HG03196 (cell line): ENCODE data around the gene ACOT7.
"Not testable (repeated sequence)": the region's sequence is repeated elsewhere in the genome, so short reads cannot be mapped to it uniquely, and the experiment has no call there.

Source experiments
- ATAC-seq: cut with Tn5 transposase; IDR thresholded peaks from one replicate; pipeline ENCODE4 v1.9.1; 2021; ENCODE audit not compliant: unreplicated experiment

The ACOT7 gene

DNA sequence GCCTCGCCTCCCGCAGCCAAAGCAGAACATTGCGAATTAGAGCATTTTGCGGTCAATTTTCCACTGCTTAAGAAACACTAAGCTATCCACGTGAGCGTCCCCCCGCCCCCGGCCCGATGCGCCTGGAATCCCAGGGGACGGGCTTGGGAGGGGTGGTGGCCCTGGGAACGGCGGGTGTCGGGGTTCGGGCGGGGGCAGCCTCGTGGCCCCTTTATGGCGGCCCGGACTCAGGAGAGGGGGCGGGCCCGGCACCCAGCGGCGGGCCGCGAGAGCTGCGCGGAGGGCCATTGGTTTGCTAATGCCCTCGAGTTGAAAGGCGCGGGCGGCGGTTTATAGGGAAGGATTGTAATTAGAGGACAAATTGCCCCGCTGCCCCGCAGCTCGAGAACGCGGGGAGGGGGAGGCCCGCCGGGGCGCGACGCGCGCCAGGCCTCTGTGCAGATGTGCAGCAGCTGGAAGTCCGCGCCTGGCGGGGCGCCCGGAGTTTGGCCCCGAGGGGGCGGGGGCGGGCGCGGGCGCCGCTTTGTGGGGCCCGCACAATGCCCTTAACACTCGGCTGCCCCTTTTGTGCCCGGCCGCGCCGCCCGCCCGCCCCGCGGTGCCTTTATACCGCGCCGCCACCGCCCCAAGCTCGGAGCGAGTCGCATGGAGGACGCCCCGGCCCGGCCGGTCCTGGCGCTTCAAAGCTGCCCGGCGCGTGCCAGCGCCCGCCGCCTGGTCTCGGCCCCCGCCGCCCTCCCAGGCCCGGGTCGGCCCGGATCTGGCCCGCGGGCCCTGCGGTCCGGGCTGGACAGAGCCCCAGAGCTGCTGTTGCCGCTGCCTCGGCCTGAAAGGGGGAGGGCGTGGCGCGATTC, 151.5 kb downstream of the ACOT7 start:
- ATAC-seq = no peak

DNA sequence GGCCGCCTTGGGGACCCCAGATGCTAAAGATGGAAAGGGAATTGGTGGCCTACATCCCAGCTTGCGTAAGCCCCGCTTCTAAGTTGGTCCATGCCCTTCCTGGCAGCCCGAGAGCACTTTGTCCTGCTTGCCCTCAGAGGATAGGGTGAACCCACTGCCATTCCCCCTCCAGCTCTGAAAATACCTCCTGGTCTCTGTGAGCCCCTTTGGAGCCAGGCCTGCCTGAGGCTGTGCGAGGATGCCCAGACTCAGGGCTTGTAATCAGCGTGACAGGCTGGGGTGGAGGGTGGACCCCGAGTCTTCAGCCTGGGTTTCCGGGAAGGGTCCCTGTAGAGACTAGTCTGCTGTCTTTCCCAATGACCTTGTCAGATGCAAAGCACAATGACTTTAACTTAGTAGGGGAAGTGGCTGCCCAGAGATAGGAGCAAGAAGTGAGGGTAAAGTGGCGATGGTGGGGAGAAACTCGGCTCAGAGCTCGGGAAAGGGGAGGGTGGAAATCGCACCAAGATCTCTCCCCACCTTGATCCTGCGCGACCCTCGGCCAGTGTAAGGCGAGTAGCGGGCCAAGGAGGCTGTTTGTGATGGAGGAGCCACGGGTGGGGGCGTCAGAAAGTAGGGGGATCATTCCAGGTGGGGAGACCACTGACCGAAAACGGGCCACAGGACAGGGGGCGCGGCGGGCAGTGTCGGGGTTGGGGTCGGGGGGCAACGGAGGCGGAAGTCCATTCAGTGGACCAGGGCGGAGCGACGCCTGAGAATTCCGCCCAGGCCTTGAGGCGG, 152.3 kb downstream of the ACOT7 start:
- ATAC-seq = no peak

GRCh38 chr1:6239950-6240768, 153.4 kb downstream of the ACOT7 start:
- ATAC-seq = no peak

DNA sequence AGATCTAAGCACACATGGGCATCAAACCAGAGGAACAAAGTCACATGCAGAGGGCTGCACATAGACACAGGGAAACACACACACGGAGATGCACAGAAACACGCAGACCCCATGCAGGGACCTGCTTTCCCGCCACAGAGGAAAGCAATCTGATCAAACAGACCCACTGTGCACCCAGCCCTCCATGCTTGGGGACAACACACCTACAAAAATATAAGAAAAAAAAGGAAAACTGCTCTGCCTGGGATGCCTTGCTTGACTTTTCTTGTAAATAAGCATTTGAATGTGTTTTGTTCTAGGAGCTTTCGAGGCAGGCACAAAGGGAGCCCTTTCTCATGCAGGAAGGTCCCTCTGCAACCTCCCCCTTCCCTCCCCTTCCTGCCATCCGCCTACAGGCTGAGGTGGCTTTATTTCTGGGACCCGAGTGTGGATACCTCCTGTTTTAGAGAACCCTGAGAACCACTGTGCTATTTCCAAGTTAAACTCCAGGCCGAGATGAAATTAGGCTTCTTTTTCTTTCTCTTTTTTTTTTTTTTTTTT, 154.3 kb downstream of the ACOT7 start:
- ATAC-seq = no peak

DNA sequence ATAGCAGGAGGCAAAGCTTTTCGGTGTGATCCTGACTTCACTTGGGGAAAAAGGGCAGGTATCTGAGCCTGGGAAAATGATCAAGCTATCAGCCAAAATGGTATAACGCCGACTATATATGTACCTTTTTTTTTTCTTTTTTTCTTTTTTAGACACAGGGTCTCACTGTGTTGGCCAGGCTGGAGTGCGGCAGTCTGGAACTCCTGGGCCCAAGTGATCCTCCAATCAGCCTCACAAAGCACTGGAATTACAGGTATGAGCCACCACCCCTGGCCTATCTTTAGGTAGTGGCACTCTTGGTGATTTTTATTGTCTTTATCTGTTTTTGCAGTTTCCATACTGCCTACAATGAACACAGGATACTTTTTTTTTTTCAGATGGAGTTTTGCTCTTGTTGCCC, 156.5 kb downstream of the ACOT7 start:
- no peak for ATAC-seq

GRCh38 chr1:6235296-6235677, 158.3 kb downstream of the ACOT7 start:
- peak; percentile 25 for ATAC-seq

- no peak for ATAC-seq
These were observed 158.9 kb downstream of the ACOT7 start for GRCh38 chr1:6234502-6235295.

- no peak for ATAC-seq
These were observed 160.2 kb downstream of the ACOT7 start for GRCh38 chr1:6233376-6233775.

- ATAC-seq = no peak
These were observed 167.9 kb downstream of the ACOT7 start for GRCh38 chr1:6225651-6226050.

DNA sequence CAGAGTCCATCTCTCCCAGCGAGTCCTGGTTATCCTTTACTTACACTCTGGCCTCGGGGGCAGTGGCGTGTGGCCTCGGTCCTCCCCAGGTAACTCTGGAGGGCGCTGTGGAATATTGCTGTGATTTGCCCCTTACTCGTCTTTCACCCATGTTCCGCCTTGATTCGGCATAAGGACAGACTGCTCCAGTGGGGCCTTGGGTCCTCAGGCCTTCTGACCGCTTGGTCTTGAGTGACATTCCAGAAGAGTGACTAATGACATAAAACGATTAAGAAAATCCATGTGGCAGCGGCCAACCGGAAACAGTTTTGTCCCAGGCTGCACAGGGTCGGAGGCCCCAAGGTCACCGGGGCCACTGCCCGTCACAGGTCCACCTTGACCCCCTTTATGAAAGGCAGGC, 168.8 kb downstream of the ACOT7 start:
- ATAC-seq = no peak

GRCh38 chr1:6223617-6224016, 169.9 kb downstream of the ACOT7 start:
- no peak for ATAC-seq

DNA sequence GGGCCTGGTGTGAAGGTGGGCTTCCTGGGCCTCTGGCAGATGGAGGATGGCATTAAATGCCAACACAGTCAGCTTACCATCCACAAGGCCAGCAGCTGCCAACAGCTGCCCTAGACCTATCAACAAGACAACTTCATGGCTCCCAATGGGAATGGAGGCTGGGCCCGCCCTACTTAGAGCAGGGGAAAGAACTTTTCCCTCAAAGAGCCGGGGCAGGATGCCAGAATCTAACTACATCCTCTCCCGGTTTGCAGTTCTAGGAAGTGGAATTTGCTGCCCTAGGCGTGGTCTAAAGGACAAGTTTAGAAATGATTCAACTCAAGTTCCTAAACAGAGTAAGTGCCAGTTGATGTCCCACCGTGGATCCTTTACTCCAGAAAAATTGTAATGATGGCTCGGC, 170.9 kb downstream of the ACOT7 start:
- no peak for ATAC-seq

DNA sequence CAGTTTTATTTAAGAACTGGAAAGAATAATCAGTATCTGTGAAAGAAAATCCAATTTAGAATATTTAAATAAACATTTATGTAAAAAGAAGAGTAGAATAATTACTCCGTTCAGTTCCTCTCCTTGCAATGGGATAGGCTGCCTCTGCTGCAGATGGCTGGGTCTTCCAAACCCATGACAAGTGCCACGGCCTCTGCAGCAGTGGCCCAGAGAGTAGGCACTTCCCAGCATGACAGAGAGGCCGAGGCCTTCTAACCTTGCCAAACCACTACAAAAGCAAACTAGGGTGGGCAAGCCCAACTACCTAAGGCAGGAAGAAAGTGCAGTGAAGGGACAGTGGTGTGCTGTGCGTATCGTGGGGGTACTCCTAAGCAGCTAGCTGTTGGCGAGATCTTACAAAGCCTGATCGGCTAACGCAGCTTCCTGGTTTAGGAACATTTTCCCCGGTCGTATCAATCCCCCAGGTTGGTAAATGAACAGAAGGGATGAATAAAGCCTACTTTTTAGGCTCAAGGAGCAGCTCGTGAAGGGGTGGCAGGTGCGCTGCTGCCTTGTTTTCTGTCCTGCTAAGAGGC, 172.3 kb downstream of the ACOT7 start:
- no peak for ATAC-seq

DNA sequence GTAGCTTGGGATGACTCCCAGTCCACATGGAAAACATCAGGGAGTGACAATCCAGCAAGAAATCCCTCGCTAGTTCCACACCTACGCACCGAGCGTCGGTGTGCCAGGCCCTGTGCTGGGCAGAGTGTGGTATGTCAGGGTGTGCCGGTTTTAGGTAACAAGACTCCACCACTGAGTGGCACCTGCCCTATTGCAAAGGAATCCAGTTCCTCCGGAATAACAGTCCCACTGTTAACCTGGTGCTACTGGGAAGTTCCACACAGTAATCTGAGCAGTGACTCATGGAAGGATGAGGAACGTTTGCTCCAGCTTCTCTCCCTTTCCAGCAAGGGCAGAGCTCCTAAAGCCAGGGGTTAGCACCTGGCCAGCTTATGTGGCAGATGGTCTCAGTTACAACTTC, 173.3 kb downstream of the ACOT7 start:
- ATAC-seq = no peak

- not testable (repeated sequence) for ATAC-seq
These were observed 173.9 kb downstream of the ACOT7 start for GRCh38 chr1:6219641-6220040.

DNA sequence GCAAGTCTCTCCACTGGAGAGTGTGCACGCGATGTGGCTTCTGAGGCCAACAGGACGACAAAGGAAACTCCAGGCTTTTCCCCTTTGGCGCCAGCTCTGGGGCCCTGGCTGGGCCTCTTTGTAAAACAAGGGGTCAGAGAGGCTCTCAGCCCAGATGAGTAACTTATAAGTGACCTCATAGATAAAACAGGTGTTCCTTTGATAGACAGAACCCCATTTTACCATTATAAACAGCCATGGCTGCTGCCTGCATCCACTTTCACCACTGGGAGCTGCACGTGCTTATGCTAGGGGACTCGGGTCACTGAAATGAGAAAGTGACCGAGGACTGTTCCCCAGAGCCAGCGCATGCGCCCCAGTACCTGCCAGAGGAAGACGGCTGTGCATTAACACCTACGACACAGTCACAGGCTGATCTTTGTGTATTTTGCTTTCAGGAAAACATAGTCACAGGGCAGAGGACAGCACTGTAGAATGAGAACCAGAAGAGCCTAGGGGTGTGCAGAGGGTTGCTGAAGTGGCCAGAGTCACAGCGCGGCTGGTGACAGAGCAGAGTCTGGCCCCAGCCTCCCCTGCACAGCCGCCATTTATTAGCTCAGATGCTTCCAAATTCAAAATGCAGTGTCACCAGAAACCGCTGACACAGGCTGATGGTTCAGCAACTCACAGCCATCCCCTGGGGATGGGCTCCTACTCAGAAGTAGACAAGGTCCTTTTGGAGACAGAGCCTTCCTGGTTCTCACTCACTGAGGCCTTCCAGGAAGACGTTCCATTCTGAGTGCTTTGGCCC, 175.0 kb downstream of the ACOT7 start:
- no peak for ATAC-seq
